Stimulated activated CD8-positive, alpha-beta memory T cell treated with anti-CD3 and anti-CD28 coated beads, Interleukin-2, amount 100 ng/mL, for 1 hour (primary cell): ENCODE measurements around the gene ONECUT1.

ENCODE experiments used
- DNase-seq, 2 donors: peaks; one replicate each; pipeline ENCODE4 v3.0.0-alpha.2; 2020; ENCODE audit warnings: low read depth in 2 of 2

Gene ONECUT1

GRCh38 chr15:52731732-52732470 lies 58.2 kb downstream of the ONECUT1 start:
- DNase-seq: no peak

GRCh38 chr15:52731004-52731403 lies 59.1 kb downstream of the ONECUT1 start:
- no peak for DNase-seq

GRCh38 chr15:52730594-52730993 lies 59.5 kb downstream of the ONECUT1 start:
- no peak for DNase-seq

GRCh38 chr15:52730173-52730572 lies 60.0 kb downstream of the ONECUT1 start:
- DNase-seq: no peak

- no peak for DNase-seq
These were observed 61.2 kb downstream of the ONECUT1 start for GRCh38 chr15:52728899-52729298.

- no peak for DNase-seq
These were observed 62.3 kb downstream of the ONECUT1 start for GRCh38 chr15:52727815-52728214.

- DNase-seq: no peak
These were observed 63.9 kb downstream of the ONECUT1 start for GRCh38 chr15:52726195-52726594.

- DNase-seq: no peak
These were observed 71.6 kb downstream of the ONECUT1 start for GRCh38 chr15:52718551-52718950.

GRCh38 chr15:52717924-52718323 lies 72.2 kb downstream of the ONECUT1 start:
- no peak for DNase-seq

- DNase-seq: no peak
These were observed 72.7 kb downstream of the ONECUT1 start for GRCh38 chr15:52717481-52717880.

GRCh38 chr15:52716536-52716935 lies 73.6 kb downstream of the ONECUT1 start:
- no peak for DNase-seq

- no peak for DNase-seq
These were observed 74.7 kb downstream of the ONECUT1 start for GRCh38 chr15:52715411-52715810.

- no peak for DNase-seq
These were observed 75.2 kb downstream of the ONECUT1 start for GRCh38 chr15:52714968-52715367.

- DNase-seq: no peak
These were observed 79.3 kb downstream of the ONECUT1 start for GRCh38 chr15:52710708-52711389.

- DNase-seq: no peak
These were observed 80.0 kb downstream of the ONECUT1 start for GRCh38 chr15:52710050-52710707.

- DNase-seq: no peak
These were observed 80.8 kb downstream of the ONECUT1 start for GRCh38 chr15:52709187-52709981.
